CD4-positive, alpha-beta T cell treated with Interferon gamma for 1 hour (primary cell): ENCODE measurements around the gene ACAP3.

ENCODE experiments used
- DNase-seq: peaks from one replicate; pipeline ENCODE4 v3.0.0-alpha.2; 2020

The ACAP3 gene

DNA sequence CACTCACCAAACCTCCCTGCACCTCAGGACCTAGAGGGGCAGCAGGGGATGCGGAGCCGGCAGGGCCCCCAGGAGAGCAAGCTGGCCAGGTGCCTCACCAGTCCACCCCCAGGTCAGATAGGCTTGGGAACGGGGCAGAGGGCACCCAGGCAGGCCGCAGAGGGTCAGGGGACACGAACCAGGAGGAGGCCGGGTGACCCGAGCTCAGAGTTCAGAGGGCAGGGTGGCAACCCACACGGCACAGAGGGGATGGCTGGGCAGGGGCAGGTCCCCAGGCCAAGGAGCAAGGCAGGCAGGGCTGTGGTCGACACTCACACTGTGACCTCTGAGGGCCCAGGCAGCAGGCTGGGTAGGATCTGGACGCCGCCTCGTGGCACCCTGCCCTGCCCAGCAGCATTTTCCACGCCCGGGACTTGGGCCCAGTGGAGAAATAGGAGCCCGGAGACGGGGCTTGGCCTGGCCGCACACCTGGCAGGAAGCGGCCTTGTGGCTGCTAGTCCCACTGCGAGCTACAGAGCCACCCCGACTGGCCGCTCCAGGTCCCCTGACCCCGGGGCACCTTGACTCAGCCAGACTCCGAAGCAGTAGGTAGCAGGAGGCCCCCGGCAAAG, 36.2 kb upstream of the ACAP3 start:
- no peak for DNase-seq

DNA sequence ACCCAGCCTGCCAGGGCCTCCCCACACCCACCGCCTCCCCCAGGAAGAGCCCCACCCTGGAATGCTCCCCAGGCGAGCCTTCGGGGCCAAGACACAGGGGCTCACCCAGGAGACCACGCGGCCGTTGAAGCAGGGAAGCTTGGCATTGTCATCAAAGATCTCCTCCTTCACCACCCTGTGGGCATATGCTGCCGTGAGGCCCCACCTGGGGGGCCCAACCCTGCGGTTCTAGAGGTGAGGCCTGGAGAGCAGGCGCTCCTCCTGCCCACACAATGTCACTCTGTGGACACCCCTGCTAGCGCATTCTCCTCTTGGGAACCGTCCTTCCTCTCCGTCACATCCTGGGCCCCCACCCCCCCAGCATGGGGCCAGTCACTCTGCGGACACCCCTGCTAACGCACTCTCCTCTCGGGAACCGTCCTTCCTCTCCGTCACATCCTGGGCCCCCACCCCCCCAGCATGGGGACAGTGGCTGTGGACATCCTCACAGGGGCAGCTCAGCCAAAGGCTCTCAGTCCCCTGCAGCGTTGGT, 34.9 kb upstream of the ACAP3 start:
- no peak for DNase-seq

DNA sequence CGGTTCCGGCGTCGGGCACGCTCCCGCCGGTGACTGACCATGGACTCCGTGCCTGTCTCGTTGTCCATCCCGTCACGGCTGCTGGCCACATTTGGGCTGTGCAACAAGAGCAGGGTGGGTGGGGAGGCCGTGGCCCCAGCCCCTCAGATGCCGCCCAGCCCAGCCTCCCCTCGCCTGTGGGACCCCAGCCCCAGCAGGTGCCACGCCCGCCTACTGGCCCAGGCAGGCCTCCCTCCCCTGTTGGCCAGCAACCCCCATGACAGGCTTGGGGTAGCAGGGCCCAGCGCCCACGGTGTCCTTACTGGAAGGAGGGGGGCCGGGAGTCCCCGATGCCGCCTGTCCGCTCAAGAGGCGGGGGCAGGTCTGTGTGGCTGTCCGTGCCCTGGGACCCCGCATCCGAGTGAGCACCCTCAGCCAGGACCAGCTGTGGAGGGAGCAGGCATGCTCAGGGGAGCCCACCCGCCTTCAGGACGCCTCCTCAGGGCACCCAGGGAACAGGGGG, 34.4 kb upstream of the ACAP3 start:
- no peak for DNase-seq

DNA sequence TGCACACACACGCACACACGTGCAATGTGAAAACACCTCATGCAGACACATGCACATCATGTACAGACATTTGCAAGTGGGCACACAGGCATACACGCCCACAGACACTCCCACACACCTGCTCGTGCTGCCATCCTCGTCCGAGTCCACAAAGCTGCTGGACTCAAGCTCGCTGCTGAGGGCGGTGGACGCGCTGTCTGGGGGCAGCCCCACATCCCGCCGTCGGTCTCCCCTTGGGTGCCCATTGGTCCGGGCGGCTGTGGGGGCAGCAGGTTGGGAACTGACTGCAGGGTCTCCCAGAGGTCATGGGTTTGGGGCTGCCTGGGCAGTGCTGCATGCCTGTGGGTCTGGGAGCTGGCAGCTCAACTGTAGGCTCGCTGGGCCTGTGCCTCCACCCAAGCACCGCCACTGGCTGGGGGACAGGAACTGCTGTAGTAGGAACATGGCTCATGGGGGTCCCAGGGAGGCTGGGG, 33.9 kb upstream of the ACAP3 start:
- DNase-seq, result no peak

DNA sequence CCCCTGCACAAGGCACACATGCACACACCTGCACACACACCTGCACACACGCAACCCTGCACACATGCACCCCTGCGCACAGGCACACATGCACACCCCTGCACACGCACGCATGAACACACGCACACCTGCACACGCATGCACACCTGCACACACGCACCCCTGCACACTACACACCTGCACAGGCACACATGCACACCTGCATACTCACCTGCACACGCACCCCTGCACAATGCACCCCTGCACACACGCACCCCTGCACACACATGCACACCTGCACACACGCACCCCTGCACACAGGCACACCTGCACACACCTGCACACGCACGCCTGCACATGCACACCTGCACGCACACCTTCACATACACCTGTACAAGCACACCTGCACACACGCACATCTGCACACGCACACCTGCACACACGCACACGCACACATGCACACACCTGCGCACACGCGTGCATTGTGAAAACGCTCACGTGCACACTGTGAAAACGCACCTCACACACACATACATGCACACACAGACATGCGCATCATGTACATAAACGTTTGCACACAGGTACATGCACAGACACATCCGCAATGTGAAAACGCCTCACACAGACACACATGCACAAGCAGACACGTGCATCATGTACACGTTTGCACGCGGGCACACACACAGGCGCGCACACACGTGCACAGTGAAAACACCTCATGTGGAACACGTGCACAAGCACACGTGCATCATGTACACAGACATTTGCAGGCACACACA, 33.2 kb upstream of the ACAP3 start:
- no peak for DNase-seq

DNA sequence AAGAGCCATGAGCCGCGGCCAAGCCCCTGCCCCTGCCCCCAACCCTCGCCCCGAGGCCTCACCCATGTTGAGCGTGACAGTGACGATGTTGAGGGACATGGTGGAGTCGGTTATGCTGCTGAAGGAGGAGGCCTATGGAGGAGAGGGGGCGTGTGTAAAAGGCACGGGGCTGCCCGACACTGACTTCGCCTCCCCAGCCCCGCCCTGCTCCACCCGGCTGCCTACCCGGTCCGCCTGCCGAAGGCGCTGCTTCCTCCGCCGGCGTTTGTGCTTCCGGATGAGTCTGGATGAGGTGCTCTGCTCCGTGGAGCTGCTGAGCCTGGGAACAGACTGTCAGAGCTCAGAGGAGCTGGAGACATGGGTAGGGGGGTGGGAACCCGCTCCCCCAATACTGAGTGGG, 32.5 kb upstream of the ACAP3 start:
- DNase-seq, result no peak

DNA sequence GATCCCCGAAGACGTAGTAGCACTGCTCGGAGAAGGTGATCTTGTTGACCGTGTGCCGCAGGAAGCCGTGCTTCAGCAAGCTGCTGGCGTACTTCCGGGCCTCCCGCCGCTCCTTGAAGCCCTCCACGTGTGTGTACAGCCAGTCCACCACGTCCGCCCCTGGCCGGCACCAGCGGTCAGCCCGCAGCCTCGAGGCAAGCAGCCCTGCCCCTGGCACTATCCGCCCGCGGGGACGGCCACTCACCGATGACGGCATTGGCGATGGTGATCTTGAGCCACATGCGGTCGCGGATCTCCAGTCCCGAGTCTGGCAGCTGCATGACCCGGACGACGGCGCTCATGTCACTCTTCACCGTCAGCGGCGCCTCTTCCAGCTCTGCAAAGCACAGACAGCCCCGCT, 30.5 kb upstream of the ACAP3 start:
- DNase-seq, result no peak

DNA sequence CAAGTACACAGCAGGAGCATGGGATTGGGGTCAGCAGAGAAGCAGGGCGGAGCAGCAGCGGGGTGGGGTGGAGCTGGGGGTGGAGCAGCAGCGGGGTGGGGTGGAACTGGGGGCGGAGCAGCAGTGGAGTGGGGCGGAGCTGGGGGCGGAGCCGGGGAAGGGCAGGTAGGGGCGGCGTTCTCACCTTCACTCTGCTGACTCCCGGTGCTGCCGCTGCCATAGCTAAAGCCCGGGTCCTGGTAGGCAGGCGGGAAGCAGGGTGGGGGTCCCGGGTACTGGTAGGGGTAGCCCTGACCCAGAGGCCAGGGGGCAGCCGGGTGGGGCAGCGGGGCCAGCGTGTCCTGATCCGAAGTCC, 30.0 kb upstream of the ACAP3 start:
- DNase-seq, result no peak

DNA sequence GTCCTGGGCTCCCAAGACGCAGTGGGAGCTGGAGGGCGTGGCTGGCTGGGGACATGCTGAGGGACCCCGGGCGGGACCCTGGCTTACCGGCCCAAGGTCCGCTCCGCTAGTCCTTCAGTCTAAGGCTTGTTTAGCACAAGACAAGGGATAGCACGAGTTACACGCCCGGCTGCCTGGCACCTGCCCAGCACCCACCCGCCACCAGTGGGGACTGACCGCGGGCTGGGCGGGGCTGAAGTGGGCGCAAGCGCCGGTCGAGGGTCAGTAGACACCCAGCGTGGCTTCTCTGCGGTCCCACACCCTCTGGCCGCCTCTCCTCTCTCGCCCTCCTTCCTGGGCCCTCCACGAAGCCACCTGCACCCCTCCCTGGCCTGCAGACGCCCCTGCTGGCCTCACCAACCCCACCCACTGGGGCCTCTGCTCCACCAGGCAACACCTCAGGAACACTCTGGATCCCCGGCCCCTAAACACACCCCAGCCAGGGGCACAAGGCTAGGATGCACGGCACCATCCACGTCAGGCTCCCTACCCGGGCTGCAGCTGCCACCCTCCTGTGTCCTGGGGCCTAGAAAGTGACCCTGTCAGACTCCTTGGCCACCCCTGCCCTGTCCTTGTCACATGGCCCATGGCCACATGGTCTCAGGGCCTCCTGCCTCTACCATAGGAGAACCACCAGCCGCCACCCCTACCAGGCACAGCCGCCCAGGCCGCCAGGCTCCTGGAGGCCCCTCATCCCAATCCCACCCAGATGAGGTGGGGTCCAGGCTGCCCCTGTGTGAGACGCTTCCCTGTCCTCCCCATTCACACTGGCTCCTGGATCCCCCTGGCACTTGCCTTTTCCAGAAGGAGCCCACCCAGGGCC, 29.4 kb upstream of the ACAP3 start:
- DNase-seq, result no peak

DNA sequence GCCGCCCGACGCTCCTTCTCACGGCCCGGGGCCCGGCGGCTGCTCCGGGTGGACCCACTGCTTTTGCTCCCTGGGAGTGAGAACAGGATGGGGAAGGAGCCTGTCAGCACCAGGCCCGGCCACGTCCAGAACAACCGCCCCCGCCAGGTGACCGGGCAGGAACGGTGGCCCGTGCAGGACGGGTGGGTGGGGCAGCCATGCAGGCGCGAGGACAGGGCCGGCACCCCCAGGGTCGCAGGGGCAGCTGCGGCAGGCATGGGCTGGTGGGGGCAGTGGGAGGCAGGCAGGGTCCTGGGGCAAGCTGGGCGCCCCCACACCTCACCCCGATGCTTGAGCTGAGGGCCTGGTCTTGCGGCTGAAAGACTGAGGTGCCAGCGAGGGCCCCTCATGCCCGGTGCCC, 28.7 kb upstream of the ACAP3 start:
- DNase-seq, result no peak

DNA sequence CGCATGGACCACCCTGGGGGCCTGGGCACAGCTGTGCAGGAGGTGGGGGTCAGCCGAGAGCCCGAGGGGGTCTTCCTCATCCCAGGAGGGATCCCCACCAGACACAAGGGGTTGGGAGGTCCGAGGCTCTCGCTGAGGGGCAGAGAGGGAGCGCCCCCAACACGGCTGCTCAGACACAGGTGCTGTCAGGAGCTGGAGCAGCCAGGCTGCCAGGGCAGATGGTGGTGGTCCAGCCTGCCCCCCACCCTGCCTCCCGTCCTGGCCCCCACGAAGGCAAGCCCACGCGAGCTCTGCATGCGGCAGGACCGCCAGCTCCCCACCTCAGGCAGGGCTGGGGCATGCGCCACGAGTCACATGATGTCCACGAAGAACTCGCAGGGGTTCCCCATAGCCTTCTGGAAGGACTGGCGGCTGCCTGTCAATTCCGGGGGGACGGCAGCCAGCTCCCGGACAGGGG, 28.1 kb upstream of the ACAP3 start:
- no peak for DNase-seq

DNA sequence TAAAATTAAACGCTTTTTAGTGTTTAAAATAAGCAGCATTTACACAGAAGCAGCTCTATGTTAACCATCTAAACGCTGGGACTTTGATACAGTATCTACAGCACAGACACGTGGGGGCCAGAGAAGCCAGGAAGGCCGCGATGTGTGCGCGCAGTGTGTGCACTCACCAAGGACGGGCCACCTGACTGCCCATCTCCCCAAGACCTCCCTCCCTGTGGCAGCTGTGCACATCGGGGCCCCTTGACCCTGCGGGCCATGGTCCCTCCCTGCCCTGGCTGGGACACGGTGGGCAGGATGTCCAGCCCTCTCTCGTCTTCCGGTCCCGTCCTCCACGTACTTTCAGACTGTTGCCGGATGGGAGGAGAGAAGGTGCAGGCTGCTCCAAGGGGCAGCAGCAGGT, 27.6 kb upstream of the ACAP3 start:
- no peak for DNase-seq

DNA sequence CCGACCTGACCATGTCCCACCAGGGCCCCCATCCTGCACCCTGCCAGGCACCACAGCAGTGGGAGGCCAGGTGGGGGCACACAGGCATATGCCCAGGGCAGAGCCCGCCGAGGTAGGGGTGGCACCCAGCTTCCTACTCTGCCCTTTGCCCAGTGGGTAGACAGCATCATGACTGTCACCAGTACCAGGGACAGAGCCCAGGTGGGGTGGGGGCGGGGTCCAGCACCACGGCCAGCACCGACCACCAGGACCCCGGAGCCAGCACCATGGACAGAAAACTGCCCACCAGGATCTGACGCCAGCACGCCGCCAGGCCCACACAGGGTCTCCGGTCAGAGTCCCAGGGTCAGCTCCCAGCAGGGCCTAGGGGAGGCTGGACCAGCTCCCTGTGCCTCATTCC, 27.1 kb upstream of the ACAP3 start:
- no peak for DNase-seq

DNA sequence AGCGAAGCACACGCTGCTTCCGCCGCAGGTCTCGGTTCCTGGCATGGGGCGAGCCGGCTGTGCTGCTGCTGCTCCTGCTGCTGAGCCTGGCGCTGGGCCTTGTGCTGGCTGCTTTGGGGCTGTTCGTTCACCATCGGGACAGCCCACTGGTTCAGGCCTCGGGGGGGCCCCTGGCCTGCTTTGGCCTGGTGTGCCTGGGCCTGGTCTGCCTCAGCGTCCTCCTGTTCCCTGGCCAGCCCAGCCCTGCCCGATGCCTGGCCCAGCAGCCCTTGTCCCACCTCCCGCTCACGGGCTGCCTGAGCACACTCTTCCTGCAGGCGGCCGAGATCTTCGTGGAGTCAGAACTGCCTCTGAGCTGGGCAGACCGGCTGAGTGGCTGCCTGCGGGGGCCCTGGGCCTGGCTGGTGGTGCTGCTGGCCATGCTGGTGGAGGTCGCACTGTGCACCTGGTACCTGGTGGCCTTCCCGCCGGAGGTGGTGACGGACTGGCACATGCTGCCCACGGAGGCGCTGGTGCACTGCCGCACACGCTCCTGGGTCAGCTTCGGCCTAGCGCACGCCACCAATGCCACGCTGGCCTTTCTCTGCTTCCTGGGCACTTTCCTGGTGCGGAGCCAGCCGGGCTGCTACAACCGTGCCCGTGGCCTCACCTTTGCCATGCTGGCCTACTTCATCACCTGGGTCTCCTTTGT, 26.0 kb upstream of the ACAP3 start:
- no peak for DNase-seq

DNA sequence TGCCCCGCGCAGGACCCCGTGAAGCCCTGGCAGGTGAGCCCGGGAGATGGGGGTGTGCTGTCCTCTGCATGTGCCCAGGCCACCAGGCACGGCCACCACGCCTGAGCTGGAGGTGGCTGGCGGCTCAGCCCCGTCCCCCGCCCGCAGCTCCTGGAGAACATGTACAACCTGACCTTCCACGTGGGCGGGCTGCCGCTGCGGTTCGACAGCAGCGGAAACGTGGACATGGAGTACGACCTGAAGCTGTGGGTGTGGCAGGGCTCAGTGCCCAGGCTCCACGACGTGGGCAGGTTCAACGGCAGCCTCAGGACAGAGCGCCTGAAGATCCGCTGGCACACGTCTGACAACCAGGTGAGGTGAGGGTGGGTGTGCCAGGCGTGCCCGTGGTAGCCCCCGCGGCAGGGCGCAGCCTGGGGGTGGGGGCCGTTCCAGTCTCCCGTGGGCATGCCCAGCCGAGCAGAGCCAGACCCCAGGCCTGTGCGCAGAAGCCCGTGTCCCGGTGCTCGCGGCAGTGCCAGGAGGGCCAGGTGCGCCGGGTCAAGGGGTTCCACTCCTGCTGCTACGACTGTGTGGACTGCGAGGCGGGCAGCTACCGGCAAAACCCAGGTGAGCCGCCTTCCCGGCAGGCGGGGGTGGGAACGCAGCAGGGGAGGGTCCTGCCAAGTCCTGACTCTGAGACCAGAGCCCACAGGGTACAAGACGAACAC, 25.2 kb upstream of the ACAP3 start:
- no peak for DNase-seq

DNA sequence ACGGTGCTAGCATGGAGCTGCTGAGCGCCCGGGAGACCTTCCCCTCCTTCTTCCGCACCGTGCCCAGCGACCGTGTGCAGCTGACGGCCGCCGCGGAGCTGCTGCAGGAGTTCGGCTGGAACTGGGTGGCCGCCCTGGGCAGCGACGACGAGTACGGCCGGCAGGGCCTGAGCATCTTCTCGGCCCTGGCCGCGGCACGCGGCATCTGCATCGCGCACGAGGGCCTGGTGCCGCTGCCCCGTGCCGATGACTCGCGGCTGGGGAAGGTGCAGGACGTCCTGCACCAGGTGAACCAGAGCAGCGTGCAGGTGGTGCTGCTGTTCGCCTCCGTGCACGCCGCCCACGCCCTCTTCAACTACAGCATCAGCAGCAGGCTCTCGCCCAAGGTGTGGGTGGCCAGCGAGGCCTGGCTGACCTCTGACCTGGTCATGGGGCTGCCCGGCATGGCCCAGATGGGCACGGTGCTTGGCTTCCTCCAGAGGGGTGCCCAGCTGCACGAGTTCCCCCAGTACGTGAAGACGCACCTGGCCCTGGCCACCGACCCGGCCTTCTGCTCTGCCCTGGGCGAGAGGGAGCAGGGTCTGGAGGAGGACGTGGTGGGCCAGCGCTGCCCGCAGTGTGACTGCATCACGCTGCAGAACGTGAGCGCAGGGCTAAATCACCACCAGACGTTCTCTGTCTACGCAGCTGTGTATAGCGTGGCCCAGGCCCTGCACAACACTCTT, 24.5 kb upstream of the ACAP3 start:
- DNase-seq, result no peak

DNA sequence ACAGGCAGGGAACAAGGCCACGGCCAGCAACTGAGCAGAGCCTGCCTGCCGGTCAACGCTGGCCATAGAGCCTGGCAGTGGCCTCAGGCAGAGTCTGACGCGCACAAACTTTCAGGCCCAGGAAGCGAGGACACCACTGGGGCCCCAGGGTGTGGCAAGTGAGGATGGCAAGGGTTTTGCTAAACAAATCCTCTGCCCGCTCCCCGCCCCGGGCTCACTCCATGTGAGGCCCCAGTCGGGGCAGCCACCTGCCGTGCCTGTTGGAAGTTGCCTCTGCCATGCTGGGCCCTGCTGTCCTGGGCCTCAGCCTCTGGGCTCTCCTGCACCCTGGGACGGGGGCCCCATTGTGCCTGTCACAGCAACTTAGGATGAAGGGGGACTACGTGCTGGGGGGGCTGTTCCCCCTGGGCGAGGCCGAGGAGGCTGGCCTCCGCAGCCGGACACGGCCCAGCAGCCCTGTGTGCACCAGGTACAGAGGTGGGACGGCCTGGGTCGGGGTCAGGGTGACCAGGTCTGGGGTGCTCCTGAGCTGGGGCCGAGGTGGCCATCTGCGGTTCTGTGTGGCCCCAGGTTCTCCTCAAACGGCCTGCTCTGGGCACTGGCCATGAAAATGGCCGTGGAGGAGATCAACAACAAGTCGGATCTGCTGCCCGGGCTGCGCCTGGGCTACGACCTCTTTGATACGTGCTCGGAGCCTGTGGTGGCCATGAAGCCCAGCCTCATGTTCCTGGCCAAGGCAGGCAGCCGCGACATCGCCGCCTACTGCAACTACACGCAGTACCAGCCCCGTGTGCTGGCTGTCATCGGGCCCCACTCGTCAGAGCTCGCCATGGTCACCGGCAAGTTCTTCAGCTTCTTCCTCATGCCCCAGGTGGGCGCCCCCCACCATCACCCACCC, 23.6 kb upstream of the ACAP3 start, which contains the start of gene TAS1R3:
TAS1R3 (plus strand) TSS at position 213 of the 898 bp plus-strand sequence; CDS start at position 279, 66 bp downstream.
- no peak for DNase-seq

DNA sequence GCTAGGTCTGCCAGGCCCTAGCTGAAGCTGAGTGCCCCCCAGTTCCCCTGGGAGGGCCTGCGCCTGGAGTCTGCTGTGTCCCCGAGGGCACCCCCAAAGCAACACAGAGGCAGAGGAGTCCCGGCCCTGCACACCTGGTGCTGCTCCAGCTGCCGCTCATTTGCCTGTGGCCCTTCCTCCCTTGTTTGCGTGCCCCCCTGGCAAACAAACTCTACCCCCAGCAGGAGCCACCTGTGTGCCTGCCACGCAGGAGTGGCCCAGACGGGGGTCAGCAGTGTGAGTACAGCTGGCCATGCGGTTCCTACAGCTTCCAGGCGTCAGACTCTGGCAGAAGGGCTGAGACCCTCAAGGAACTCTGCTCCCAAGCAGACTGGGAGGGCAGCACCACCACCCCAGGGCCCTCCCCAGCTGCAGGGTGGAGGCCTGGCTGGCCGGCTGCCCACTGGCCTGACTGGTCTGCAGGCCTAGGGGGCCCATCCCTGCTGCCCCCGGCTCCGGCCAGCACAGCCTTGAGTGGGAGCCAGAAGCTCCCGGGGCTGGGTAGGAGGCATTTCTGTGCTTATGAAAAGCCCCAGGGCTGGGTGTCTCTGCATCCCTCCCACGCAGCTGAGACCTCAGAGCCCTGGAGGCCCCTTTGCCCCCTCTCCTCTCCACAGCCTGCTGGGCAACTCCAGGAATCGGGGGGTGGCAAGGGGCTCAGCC, 22.8 kb upstream of the ACAP3 start:
- no peak for DNase-seq
